ENCODE results near the gene SIAH2.
"Not testable (repeated sequence)": the region's sequence is repeated elsewhere in the genome, so short reads cannot be mapped to it uniquely, and the experiment has no call there.

The SIAH2 gene

GRCh38 chr3:150763122-150763840, at the start of gene SIAH2:
Gene SIAH2, minus strand, starts transcription at chr3:150763169. Its CDS starts 320 bp downstream, at chr3:150762849.
- H3K4me1 ChIP-seq (ENCODE audit: insufficient read depth, low read length) = peaks cover 25% of the 10 kb centered on the region
- peak within 1 kb of the TSS; percentile 92 for H3K9ac ChIP-seq (ENCODE audit: low read length)
- peak within 1 kb of the TSS; percentile 93 for H3K27ac ChIP-seq (ENCODE audit: low read depth, low read length)
- no peaks in the 10 kb centered on the region for H3K27me3 ChIP-seq (ENCODE audit: control insufficient read depth in 1 of 2, insufficient read depth in 2 of 2, low read length in 2 of 2)
- H3K36me3 ChIP-seq (ENCODE audit: insufficient read depth, low read length) = no peaks in the 10 kb centered on the region
- peak within 1 kb of the TSS; percentile 92 to 93 for H3K4me3 ChIP-seq (ENCODE audit: low read depth in 1 of 2, low read length in 2 of 2)
- no peaks in the 10 kb centered on the region for H3K9me3 ChIP-seq (ENCODE audit: low read length)

- no peaks in the 10 kb centered on the region for H3K9me3 ChIP-seq (ENCODE audit: low read length)
- no peak overlapping the region for H3K4me3 ChIP-seq (ENCODE audit: low read depth in 1 of 2, low read length in 2 of 2)
- no peak overlapping the region for H3K27ac ChIP-seq (ENCODE audit: low read depth, low read length)
- H3K36me3 ChIP-seq (ENCODE audit: insufficient read depth, low read length) = no peaks in the 10 kb centered on the region
- no peak overlapping the region for H3K9ac ChIP-seq (ENCODE audit: low read length)
- no peaks in the 10 kb centered on the region for H3K4me1 ChIP-seq (ENCODE audit: insufficient read depth, low read length)
- no peaks in the 10 kb centered on the region for H3K27me3 ChIP-seq (ENCODE audit: control insufficient read depth in 1 of 2, insufficient read depth in 2 of 2, low read length in 2 of 2)
These were observed 49.0 kb upstream of the SIAH2 start for GRCh38 chr3:150811984-150812383.

- Histone ChIP-seq H3K4me3 (ENCODE audit: low read depth in 1 of 2, low read length in 2 of 2) (no peak overlapping the region), H3K27ac (ENCODE audit: low read depth, low read length) (no peak overlapping the region), H3K9me3 (ENCODE audit: low read length) (no peaks in the 10 kb centered on the region), H3K27me3 (ENCODE audit: control insufficient read depth in 1 of 2, insufficient read depth in 2 of 2, low read length in 2 of 2) (no peaks in the 10 kb centered on the region), H3K9ac (ENCODE audit: low read length) (no peak overlapping the region), H3K4me1 (ENCODE audit: insufficient read depth, low read length) (no peaks in the 10 kb centered on the region), H3K36me3 (ENCODE audit: insufficient read depth, low read length) (no peaks in the 10 kb centered on the region)
These were observed 47.7 kb upstream of the SIAH2 start for GRCh38 chr3:150810641-150811040.

- Histone ChIP-seq H3K27ac (ENCODE audit: low read depth, low read length) (no peak overlapping the region), H3K9me3 (ENCODE audit: low read length) (no peaks in the 10 kb centered on the region), H3K4me1 (ENCODE audit: insufficient read depth, low read length) (no peaks in the 10 kb centered on the region), H3K27me3 (ENCODE audit: control insufficient read depth in 1 of 2, insufficient read depth in 2 of 2, low read length in 2 of 2) (no peaks in the 10 kb centered on the region), H3K36me3 (ENCODE audit: insufficient read depth, low read length) (no peaks in the 10 kb centered on the region), H3K9ac (ENCODE audit: low read length) (no peak overlapping the region), H3K4me3 (ENCODE audit: low read depth in 1 of 2, low read length in 2 of 2) (no peak overlapping the region)
These were observed 43.3 kb upstream of the SIAH2 start for GRCh38 chr3:150806185-150806835.

GRCh38 chr3:150805354-150805753, 42.4 kb upstream of the SIAH2 start:
- H3K27me3 ChIP-seq (ENCODE audit: control insufficient read depth in 1 of 2, insufficient read depth in 2 of 2, low read length in 2 of 2) = no peaks in the 10 kb centered on the region
- no peaks in the 10 kb centered on the region for H3K9me3 ChIP-seq (ENCODE audit: low read length)
- H3K4me3 ChIP-seq (ENCODE audit: low read depth in 1 of 2, low read length in 2 of 2) = no peak overlapping the region
- H3K4me1 ChIP-seq (ENCODE audit: insufficient read depth, low read length) = no peaks in the 10 kb centered on the region
- no peak overlapping the region for H3K9ac ChIP-seq (ENCODE audit: low read length)
- no peak overlapping the region for H3K27ac ChIP-seq (ENCODE audit: low read depth, low read length)
- H3K36me3 ChIP-seq (ENCODE audit: insufficient read depth, low read length) = no peaks in the 10 kb centered on the region

- Histone ChIP-seq H3K36me3 (ENCODE audit: insufficient read depth, low read length) (no peaks in the 10 kb centered on the region), H3K4me1 (ENCODE audit: insufficient read depth, low read length) (no peaks in the 10 kb centered on the region), H3K27me3 (ENCODE audit: control insufficient read depth in 1 of 2, insufficient read depth in 2 of 2, low read length in 2 of 2) (no peaks in the 10 kb centered on the region), H3K9ac (ENCODE audit: low read length) (no peak overlapping the region), H3K27ac (ENCODE audit: low read depth, low read length) (no peak overlapping the region), H3K4me3 (ENCODE audit: low read depth in 1 of 2, low read length in 2 of 2) (no peak overlapping the region), H3K9me3 (ENCODE audit: low read length) (no peaks in the 10 kb centered on the region)
These were observed 40.5 kb upstream of the SIAH2 start for GRCh38 chr3:150803440-150803985.

GRCh38 chr3:150800722-150801121, 37.8 kb upstream of the SIAH2 start:
- H3K36me3 ChIP-seq (ENCODE audit: insufficient read depth, low read length) = no peaks in the 10 kb centered on the region
- no peak overlapping the region for H3K4me3 ChIP-seq (ENCODE audit: low read depth in 1 of 2, low read length in 2 of 2)
- no peak overlapping the region for H3K9ac ChIP-seq (ENCODE audit: low read length)
- H3K9me3 ChIP-seq (ENCODE audit: low read length) = no peaks in the 10 kb centered on the region
- H3K27me3 ChIP-seq (ENCODE audit: control insufficient read depth in 1 of 2, insufficient read depth in 2 of 2, low read length in 2 of 2) = no peaks in the 10 kb centered on the region
- H3K4me1 ChIP-seq (ENCODE audit: insufficient read depth, low read length) = no peaks in the 10 kb centered on the region
- no peak overlapping the region for H3K27ac ChIP-seq (ENCODE audit: low read depth, low read length)

GRCh38 chr3:150798122-150798618, 35.2 kb upstream of the SIAH2 start:
- Histone ChIP-seq H3K4me3 (ENCODE audit: low read depth in 1 of 2, low read length in 2 of 2) (no peak overlapping the region), H3K4me1 (ENCODE audit: insufficient read depth, low read length) (no peaks in the 10 kb centered on the region), H3K27me3 (ENCODE audit: control insufficient read depth in 1 of 2, insufficient read depth in 2 of 2, low read length in 2 of 2) (no peaks in the 10 kb centered on the region), H3K36me3 (ENCODE audit: insufficient read depth, low read length) (no peaks in the 10 kb centered on the region), H3K9me3 (ENCODE audit: low read length) (no peaks in the 10 kb centered on the region), H3K27ac (ENCODE audit: low read depth, low read length) (no peak overlapping the region), H3K9ac (ENCODE audit: low read length) (no peak overlapping the region)

- H3K27ac ChIP-seq (ENCODE audit: low read depth, low read length) = no peak overlapping the region
- H3K27me3 ChIP-seq (ENCODE audit: control insufficient read depth in 1 of 2, insufficient read depth in 2 of 2, low read length in 2 of 2) = no peaks in the 10 kb centered on the region
- H3K4me1 ChIP-seq (ENCODE audit: insufficient read depth, low read length) = no peaks in the 10 kb centered on the region
- H3K4me3 ChIP-seq (ENCODE audit: low read depth in 1 of 2, low read length in 2 of 2) = no peak overlapping the region
- no peaks in the 10 kb centered on the region for H3K36me3 ChIP-seq (ENCODE audit: insufficient read depth, low read length)
- no peak overlapping the region for H3K9ac ChIP-seq (ENCODE audit: low read length)
- no peaks in the 10 kb centered on the region for H3K9me3 ChIP-seq (ENCODE audit: low read length)
These were observed 34.2 kb upstream of the SIAH2 start for GRCh38 chr3:150797155-150797554.

GRCh38 chr3:150796527-150796926, 33.6 kb upstream of the SIAH2 start:
- not testable (repeated sequence) for H3K4me3 ChIP-seq (ENCODE audit: low read depth in 1 of 2, low read length in 2 of 2); H3K27me3 ChIP-seq (ENCODE audit: control insufficient read depth in 1 of 2, insufficient read depth in 2 of 2, low read length in 2 of 2); H3K9ac ChIP-seq (ENCODE audit: low read length); H3K9me3 ChIP-seq (ENCODE audit: low read length); H3K36me3 ChIP-seq (ENCODE audit: insufficient read depth, low read length); H3K27ac ChIP-seq (ENCODE audit: low read depth, low read length); H3K4me1 ChIP-seq (ENCODE audit: insufficient read depth, low read length)

- Histone ChIP-seq H3K36me3 (ENCODE audit: insufficient read depth, low read length) (no peaks in the 10 kb centered on the region), H3K27me3 (ENCODE audit: control insufficient read depth in 1 of 2, insufficient read depth in 2 of 2, low read length in 2 of 2) (no peaks in the 10 kb centered on the region)
These were observed 30.7 kb upstream of the SIAH2 start for GRCh38 chr3:150793641-150794040.

More at GRCh38 chr3:150793641-150794040, 30.7 kb upstream of the SIAH2 start:
- Histone ChIP-seq H3K4me3 (ENCODE audit: low read depth in 1 of 2, low read length in 2 of 2) (no peak overlapping the region), H3K27ac (ENCODE audit: low read depth, low read length) (no peak overlapping the region), H3K4me1 (ENCODE audit: insufficient read depth, low read length) (no peaks in the 10 kb centered on the region), H3K9ac (ENCODE audit: low read length) (no peak overlapping the region), H3K9me3 (ENCODE audit: low read length) (no peaks in the 10 kb centered on the region)
